Erythroblast (primary cell): ENCODE results near the gene STAT5B.

ENCODE experiments used
- GATA1 ChIP-seq: IDR thresholded peaks from 2 replicates; pipeline ENCODE4 v1.6.1; 2011; ENCODE audit warnings: low read depth, mild to moderate bottlenecking, control low read depth, low read length, moderate library complexity
- POLR2A ChIP-seq: IDR thresholded peaks from 2 replicates; pipeline ENCODE4 v1.6.1; 2011; ENCODE audit warnings: mild to moderate bottlenecking, low read length

DNA sequence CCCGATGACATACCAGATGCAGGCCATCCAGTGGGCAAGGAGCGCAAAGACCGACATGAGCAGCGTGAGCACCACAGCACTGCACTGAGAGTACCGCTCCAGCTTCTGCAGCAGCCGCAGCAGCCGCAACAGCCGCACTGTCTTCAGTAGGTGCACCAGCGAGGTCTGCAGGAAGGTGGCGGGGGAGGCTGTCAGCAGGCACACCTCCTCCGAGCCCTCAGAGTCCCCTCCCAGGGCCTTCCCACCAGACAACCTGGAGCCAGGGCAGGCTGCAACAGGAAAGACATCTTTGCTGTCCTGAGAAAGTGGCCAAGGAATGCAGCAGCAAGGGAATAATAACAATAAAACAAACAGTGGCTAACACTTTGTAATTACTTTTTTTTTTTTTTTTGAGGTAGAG lies 104.4 kb downstream of the STAT5B start:
- TF ChIP-seq POLR2A (no peak), GATA1 (no peak)
